ENCODE data around the gene CAMP.
A peak's percentile ranks its signal among the peaks of the same experiment; 100 is the strongest.

Gene CAMP

DNA sequence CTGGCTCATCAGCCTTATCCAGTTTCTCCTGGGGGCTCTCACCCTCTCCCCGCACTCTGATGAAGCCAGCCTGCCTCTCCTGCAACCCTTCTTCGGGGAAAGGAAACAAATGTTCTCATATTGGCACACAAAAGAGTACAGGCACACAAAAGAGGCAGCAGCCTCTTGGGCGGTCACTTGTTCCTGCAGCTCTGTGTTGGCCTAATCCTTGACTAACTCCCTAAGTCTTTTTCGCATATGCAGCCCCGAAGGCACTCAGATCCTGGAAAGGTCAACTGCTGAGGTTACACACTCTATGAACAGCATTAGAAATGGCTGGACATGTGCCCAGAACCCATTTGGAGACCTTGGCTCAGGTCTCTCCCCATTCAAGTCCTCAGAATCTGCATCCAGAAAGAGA lies 7.4 kb upstream of the CAMP start:
- peak overlapping the region; percentile 49; the same call in 1 of the 2 replicates for H3K27ac ChIP-seq
- TF ChIP-seq, protein P1, sequence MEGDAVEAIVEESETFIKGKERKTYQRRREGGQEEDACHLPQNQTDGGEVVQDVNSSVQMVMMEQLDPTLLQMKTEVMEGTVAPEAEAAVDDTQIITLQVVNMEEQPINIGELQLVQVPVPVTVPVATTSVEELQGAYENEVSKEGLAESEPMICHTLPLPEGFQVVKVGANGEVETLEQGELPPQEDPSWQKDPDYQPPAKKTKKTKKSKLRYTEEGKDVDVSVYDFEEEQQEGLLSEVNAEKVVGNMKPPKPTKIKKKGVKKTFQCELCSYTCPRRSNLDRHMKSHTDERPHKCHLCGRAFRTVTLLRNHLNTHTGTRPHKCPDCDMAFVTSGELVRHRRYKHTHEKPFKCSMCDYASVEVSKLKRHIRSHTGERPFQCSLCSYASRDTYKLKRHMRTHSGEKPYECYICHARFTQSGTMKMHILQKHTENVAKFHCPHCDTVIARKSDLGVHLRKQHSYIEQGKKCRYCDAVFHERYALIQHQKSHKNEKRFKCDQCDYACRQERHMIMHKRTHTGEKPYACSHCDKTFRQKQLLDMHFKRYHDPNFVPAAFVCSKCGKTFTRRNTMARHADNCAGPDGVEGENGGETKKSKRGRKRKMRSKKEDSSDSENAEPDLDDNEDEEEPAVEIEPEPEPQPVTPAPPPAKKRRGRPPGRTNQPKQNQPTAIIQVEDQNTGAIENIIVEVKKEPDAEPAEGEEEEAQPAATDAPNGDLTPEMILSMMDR (conservative IDR thresholded peaks at IDR 0.05) = no peak

DNA sequence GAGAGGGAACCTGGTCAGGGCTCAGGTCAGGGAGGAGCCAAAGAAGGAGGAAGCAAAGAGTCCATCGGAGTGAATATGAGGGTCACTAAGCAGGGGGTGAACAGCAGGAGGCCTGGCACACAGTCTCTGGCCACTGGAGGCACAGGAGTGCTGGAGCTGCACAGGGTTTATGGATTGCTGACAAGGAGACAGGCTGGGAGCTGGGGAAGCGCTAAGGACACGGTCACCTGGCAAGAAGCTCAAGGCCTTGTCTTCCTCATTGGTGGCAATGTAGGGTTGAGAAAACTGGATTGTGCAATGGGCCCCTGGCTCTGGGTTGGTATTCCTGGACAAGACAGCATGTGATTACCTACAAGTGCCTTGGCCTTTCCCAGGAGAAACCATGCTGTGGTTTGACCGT lies 5.8 kb upstream of the CAMP start:
- H3K27ac ChIP-seq = no peak overlapping the region
- TF ChIP-seq, protein P1 (conservative IDR thresholded peaks at IDR 0.05) = no peak

DNA sequence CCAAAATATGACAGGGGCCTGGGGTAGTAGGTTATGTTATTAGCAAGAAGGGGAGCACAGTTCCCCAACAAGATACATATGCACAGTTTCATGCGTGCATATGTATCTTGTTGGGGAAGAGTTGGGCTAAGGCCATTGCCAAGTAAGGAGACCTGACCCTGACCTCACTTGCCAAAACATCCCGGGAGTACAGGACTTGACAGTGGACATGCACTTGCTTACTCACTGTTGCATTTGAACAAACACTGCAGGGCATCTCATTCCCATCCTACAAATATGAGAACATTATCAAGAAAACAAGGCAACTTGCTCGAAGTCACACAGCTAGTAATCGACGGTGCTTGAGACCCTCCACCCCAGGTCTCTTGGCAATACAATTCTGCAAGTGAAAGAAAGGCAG lies 4.8 kb upstream of the CAMP start:
- TF ChIP-seq, protein P1 (conservative IDR thresholded peaks at IDR 0.05) = no peak

DNA sequence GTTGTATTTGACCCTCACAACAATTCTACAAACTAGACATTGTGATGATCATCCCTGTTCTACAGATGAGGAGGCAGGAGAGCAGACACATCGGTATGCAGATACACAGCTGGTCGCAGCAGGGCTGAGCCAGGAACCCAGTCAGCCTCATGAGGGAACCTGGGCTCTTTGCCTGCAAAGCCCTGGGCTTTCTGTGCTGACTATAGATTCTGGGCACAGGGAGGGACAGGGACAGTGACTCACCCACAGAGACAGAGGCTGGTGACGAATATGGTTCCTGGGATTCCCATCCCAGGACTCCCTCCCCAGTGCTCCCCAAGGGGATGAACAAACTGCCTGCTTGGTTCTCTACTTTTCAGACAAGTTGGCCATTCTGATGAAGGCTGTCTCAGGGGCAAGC lies 3.8 kb upstream of the CAMP start:
- TF ChIP-seq, protein P1 (conservative IDR thresholded peaks at IDR 0.05) = no peak
- H3K27ac ChIP-seq = no peak overlapping the region

More for the DNA sequence above, 4.8 kb upstream of the CAMP start:
- H3K27ac ChIP-seq = no peak overlapping the region

DNA sequence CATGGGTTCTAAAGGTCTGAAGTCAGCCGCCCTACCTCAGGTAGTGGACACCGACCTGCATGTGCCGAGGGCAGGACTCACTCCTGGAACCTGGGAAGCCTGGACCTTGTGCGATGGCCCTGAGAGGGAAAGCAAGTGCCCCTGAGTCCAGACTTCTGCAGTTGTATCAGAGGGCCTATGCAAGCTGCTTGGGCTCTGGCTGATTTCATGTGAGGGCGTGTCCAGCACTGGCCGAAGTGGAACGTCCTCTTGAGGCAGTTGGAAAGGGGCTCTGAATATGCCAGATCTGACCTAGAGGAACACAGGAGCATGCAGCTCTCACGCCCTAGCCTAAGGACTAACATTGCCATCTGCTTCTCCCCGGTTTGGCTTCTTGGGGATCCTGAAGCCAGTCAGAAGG lies 2.5 kb upstream of the CAMP start:
- no peak overlapping the region for H3K27ac ChIP-seq
- TF ChIP-seq, protein P1 (conservative IDR thresholded peaks at IDR 0.05) = no peak

DNA sequence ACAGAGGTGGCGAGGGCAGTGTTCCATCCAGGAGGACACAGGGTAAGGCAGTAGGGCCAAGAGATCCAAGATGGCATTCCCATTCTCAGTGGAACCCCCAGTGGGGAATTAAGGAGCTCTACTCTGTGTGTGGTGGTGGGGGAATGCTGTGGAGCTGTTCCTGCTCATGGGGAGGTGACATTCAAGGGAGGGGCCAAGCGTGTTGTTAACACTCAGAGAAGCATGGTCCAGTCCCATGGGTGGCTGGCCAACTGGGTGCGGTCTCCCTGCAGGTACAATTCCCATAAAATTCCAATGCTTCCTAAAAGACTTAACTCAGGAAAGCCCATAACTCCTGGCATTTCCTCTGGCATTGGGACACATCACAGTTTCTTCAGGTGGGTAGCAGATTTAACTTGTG lies 2.3 kb downstream of the CAMP start:
- TF ChIP-seq, protein P1 (conservative IDR thresholded peaks at IDR 0.05) = no peak
- H3K27ac ChIP-seq = no peak overlapping the region

DNA sequence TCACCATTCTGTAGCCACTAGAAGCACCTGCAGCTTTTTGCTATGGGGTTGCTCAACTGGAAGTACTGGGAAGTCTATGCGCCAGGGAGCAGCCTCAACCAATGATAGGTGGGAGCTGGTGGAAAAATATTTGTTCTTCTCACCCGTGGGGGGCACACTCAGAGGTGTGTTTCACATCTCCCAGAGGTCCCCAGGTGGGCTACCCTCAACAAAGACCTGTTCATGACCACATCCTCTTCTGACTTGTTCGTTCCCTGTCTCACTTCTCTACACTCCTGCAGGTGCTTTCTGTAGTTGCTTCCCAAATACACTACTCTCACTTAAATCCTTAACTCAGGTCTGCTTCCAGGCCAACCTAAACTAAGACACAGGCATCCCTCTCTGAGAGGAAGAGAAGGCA lies 3.6 kb downstream of the CAMP start:
- H3K27ac ChIP-seq = no peak overlapping the region
- TF ChIP-seq, protein P1 (conservative IDR thresholded peaks at IDR 0.05) = no peak

DNA sequence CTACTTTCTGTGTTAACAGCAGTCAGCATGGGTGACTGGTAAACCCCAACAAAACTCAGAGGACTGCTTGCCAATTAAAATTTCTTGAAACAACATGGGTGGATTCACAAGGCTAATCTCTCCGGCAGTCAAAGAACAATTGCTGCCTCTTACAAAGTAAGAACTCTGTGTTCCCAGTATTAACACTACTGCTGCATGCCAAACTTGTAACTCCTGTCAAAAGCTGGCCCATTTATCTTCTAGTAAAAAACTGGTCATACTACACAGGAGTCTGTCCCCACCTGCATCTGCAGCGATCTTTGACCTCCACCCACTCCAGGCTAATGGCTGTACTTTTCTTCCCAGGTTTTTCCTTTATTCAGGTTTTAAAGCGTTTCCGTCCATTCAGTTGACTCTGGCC lies 8.9 kb downstream of the CAMP start:
- H3K27ac ChIP-seq = peak overlapping the region; percentile 95
- TF ChIP-seq, protein P1 (conservative IDR thresholded peaks at IDR 0.05) = no peak

All from VCaP (cell line).